Left renal pelvis (tissue), 4 donors: ENCODE results near the gene LRRC8D. TPM values are rescaled to one million over a fixed set of nuclear protein-coding genes. Genes with fewer than 3 reads are reported as not detected.

Source experiments
- DNase-seq, 4 donors: peaks; one replicate each; pipeline ENCODE4 v3.0.0-alpha.2; 2013; ENCODE audit warnings: low read depth in 4 of 4, low spot score in 3 of 4
- polyA plus RNA-seq, 4 donors: library from polyadenylated mRNA; unstranded; fragments of 120-200 nt; gene quantifications; one replicate each; pipeline ENCODE4 v1.2.1, GENCODE V29; 2013; ENCODE audit not compliant: insufficient read length in 4 of 4

Gene LRRC8D
- polyA plus RNA-seq, 4 donors = 20.7 to 44.1 (median 38.2) TPM

GRCh38 chr1:89934461-89934860, 113.6 kb downstream of the LRRC8D start:
- DNase-seq = no peak

DNA sequence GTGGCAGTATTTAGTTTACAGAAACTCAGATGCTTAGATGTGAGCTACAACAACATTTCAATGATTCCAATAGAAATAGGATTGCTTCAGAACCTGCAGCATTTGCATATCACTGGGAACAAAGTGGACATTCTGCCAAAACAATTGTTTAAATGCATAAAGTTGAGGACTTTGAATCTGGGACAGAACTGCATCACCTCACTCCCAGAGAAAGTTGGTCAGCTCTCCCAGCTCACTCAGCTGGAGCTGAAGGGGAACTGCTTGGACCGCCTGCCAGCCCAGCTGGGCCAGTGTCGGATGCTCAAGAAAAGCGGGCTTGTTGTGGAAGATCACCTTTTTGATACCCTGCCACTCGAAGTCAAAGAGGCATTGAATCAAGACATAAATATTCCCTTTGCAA, 114.4 kb downstream of the LRRC8D start:
- DNase-seq = no peak

DNA sequence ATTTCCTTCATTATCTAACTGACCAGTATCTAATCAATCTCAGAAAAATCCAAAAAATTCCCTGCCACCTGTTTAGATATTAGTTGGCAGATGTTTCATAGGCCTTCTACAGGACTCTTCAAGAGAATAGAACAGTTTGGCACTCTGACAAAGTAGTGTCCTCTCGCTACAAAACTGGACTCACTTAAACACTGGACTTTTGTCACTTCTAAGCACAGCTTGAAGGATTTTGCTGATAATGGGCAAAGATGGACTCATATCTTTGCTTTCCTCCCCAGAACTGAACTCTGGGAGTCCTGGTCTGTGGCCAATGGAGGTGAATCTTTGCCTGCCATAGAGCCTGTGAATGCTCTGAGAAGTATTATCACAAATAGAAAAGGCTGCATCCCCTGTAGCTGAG, 115.9 kb downstream of the LRRC8D start:
- DNase-seq = no peak

DNA sequence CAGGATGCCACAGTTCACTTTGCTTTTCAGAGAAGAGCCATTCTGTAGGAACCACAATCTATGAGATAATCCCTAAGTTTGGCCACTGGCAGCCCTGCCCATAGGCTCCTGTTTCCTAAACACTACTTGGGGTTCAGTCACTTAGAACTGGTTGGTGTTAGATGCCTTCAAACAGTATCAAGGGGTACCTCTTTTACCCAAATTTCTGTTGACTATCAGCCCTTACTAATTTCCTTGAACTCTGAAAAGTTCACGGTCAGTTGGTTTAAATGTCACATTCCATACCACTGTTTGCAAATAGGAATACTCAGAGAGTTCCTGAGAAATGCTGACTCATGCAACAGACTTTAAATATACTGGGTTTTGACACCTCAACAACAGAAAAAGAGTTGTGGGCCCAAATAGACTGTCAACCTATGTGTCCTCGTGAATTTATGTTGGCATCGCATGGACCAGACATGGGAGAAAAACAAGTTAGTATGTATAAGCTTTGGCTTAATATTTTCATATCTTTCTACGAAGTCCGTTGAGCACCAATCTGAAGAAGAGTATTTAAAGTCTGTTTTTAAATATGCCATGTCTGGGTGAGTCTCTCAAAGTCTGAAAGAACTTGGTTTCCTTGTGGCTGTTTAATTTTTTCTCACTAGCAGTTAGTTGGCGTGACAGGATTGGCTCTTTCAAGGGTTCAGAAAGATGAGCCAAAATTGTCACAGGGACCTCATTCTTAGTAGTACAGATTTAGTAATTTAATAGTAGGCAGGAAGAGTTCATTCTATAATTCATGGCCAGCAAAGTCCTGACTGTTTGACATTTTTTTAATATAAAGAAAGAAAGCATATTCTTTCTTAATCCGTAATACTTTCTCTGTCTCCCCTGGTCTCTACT, 117.6 kb downstream of the LRRC8D start:
- no peak for DNase-seq

DNA sequence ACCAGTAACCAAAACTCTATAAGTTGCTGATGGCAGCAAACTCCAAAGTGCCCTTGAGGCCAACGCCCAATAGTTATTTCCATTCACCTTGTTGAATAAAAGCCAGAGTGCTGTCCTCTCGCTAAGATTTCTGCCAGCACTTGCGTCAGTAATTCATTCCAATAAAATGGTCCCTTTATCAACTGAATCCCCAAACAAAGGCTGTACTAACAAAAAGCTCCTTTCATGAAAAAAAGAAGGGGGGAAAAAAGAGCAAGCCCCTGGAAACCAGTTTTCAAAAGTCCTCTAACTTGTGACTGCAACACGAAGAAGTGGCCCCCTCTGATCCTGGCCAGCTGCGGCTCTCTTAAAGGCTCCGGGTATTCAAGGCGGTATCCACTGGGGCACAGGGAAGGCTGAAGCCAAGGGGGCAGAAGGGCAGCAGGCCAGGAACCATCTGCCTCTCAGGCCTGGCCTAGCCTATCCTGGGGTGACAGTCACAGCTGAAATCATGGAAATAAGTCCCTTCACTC, 118.3 kb downstream of the LRRC8D start:
- no peak for DNase-seq

GRCh38 chr1:89939693-89940438, 119.0 kb downstream of the LRRC8D start:
- DNase-seq = no peak

DNA sequence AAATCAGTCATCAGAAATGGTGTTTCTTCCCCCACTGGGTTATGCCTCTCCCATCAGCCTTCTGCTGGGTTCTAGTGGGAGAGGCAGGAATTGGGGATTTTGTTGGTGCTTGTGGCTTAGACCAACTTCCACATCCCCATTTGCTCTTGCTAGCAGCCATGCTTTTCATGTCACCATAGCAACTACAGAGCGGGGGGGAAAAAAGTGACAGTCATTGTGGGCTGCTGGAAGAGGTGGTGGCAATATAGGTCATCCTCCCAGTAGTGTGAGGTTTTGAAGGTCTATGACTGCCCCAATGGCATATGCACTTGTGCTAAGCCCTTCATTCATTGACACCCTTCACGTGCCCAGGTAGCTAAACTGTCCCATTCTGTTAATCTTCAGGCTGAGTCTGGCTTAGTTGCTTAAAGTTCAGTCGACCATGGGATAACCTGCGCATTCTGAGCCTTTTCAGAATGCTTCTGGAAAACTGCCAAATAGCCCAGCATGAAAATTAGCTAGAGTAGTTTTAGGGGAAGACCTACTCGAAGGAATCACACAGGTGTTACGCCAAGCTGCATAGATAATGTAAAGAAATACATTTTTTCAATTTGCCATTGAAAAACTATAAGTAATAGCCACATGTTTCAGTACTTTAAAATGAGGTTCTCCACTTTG, 120.4 kb downstream of the LRRC8D start:
- DNase-seq = no peak

DNA sequence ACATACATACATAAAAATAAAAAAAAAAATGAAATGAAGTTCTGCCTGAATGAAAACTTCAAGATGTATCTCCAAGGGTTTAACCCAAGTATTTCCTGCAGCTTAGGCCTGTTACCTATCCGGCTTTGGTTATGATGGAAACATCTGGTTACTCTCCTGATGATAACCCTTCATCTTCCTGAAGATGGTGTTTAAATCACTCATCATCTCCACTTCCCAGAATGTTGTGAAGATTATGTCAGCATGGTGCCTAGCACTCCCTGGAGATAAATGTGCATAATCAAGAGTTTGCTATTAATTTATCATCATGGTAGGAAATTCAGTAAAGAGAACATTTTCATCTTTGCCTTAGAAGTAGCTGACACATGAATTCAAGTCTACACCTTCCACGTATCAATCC, 121.2 kb downstream of the LRRC8D start:
- DNase-seq = no peak

GRCh38 chr1:89942825-89943658, 122.2 kb downstream of the LRRC8D start:
- no peak for DNase-seq

GRCh38 chr1:89943846-89944781, 123.3 kb downstream of the LRRC8D start:
- no peak for DNase-seq

DNA sequence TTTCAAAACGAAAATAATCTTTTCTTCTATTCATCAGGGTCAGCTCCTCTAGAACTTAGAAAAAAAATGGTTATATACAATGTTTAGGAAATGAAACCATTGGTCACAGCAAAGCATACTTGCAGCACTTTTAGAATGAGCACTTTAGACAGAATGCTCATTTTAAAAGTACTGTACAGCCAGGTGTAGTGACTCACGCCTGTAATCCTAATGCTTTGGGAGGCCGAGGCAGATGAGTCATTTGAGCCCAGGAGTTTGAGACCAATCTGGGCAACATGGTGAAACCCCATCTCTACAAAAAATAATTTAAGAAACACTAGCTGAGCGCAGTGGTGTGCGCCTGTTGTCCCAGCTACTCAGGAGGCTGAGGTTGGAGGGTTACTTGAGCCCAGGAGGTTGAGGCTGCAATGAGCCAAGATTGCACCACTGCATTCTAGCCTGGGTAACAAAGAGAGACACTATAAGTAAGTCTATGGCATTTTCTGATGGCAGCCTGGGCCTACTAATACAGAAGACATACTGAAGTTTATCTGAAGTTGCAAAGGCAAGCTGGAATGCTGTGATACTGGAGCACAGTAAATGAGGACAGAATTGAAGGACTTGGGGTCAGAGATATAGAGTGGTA, 125.1 kb downstream of the LRRC8D start:
- no peak for DNase-seq

- no peak for DNase-seq
These were observed 125.7 kb downstream of the LRRC8D start for GRCh38 chr1:89946532-89946931.

DNA sequence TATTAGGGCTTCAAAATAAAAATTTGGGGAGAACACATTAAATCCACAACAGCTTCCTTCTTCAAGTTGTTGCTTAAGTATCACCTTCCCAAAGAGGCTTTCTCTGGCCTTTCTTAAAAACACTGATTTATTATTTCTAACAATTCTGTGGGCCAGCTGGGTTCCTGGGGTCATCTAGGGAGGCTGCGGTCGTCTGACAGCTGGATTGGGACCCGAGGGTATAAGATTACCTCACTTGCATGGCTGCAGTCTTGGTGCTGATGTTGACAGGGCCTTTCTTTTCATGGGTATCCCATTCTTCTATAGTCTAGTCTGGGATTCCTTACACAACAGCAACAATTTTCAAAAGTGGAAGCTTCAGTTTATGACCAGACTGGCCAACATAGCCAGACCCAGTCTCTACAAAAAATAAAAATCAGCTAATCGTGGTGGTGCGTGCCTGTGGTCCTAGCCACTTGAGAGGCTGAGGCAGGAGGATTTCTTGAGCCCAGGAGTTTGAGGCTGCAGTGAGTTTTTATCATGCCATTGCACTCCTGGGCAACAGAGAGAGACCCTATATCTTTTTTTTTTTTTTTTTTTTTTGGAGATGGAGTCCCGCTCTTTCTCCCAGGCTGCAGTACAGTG, 128.0 kb downstream of the LRRC8D start:
- no peak for DNase-seq

DNA sequence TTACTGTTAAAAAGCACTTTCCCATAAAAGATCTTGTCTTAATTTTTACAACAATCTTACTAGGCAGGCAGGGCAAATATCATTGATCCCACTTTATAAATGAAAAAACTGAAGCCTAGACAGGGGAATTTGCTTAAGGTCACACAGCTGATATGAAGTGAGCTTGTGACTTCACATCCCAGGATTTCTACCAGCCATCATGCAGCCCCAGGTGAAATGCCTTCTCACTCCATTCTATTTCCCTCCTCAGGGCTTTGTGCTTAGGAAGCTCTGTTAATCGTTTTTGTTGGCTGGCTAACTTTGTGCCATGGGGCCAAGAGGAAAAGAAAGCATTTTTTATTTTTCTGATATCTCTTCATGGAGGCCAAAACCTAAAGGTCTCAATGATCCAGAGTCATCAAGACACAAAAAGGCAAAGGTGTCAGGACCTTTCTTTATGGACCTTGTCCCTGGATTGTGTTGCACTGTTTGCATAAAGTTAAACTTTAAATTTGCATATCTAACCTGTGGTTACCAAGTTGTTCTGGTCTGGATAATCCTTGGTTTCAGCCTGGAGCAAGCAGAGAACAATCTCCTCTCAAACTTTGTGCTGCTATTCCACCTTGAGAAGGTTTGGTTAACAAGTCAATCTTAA, 129.3 kb downstream of the LRRC8D start:
- DNase-seq = no peak

- no peak for DNase-seq
These were observed 129.9 kb downstream of the LRRC8D start for GRCh38 chr1:89950703-89951102.

- no peak for DNase-seq
These were observed 131.2 kb downstream of the LRRC8D start for GRCh38 chr1:89951766-89952604.

GRCh38 chr1:89952605-89953130, 131.8 kb downstream of the LRRC8D start:
- no peak for DNase-seq
